Karpas-422 (cell line): Measurements from ENCODE around the gene TNFRSF11A. TPM values are rescaled to one million over a fixed set of nuclear protein-coding genes. Genes with fewer than 3 reads are reported as not detected.

Experiments used
- DNase-seq: peaks from one replicate; pipeline ENCODE4 v3.0.0-alpha.2; 2015
- H2AFZ ChIP-seq: fragments of 200-600 bp; sonication (generic); 2 replicates; pipeline ENCODE4 v1.6.1; 2014; ENCODE audit warnings: antibody characterized with exemption, low read length, mixed read lengths
- H3K27ac ChIP-seq: fragments of 200-600 bp; sonication (generic); 2 replicates; pipeline ENCODE4 v1.5.1; 2014; ENCODE audit warnings: mild to moderate bottlenecking, low read length, moderate library complexity
- H3K27me3 ChIP-seq: fragments of 200-600 bp; sonication (generic); 2 replicates; pipeline ENCODE4 v1.6.1; 2014; ENCODE audit warnings: low read length, mixed read lengths
- H3K36me3 ChIP-seq: fragments of 200-600 bp; sonication (generic); 2 replicates; pipeline ENCODE4 v1.6.1; 2014; ENCODE audit warnings: low read length, mixed read lengths; ENCODE audit not compliant: insufficient read depth
- H3K4me1 ChIP-seq: fragments of 200-600 bp; sonication (generic); 2 replicates; pipeline ENCODE4 v1.6.1; 2014; ENCODE audit warnings: mild to moderate bottlenecking, low read length, mixed read lengths
- H3K4me2 ChIP-seq: fragments of 200-600 bp; sonication (generic); 2 replicates; pipeline ENCODE4 v1.6.1; 2014; ENCODE audit warnings: low read length, low read depth, mild to moderate bottlenecking; ENCODE audit not compliant: poor library complexity, severe bottlenecking
- H3K4me3 ChIP-seq: fragments of 200-600 bp; sonication (generic); 2 replicates; pipeline ENCODE4 v1.5.1; 2014; ENCODE audit warnings: mild to moderate bottlenecking, antibody characterized with exemption, low read length, mixed read lengths
- H3K79me2 ChIP-seq: fragments of 200-600 bp; sonication (generic); 2 replicates; pipeline ENCODE4 v1.6.1; 2014; ENCODE audit warnings: mild to moderate bottlenecking, low read length, mixed read lengths
- H3K9ac ChIP-seq: fragments of 200-600 bp; sonication (generic); 2 replicates; pipeline ENCODE4 v1.6.0; 2014; ENCODE audit warnings: low read length
- H3K9me2 ChIP-seq: fragments of 200-600 bp; sonication (generic), shearing (Covaris generic); replicated peaks from 2 replicates; pipeline ENCODE4 v1.6.0; 2014; ENCODE audit warnings: mild to moderate bottlenecking, low read length, moderate library complexity; ENCODE audit not compliant: insufficient read depth
- H3K9me3 ChIP-seq: fragments of 300-700, 200-600 bp; sonication (generic); 2 replicates; pipeline ENCODE4 v1.6.1; 2014; ENCODE audit warnings: low read length, mixed read lengths
- H4K20me1 ChIP-seq: fragments of 200-600 bp; sonication (generic); 2 replicates; pipeline ENCODE4 v1.6.1; 2014; ENCODE audit warnings: mild to moderate bottlenecking, antibody characterized with exemption, low read length, low read depth; ENCODE audit not compliant: insufficient read depth
- total RNA-seq: library from RNA; depleted of rRNA; stranded (reverse); fragments of >200 nt; shearing (Covaris generic); gene quantifications from 2 replicates; pipeline ENCODE4 v1.2.3, GENCODE V29; 2014; ENCODE audit warnings: low replicate concordance

Gene TNFRSF11A
- total RNA-seq, 1 experiment from 2014 or later = 1.0 TPM

GRCh38 chr18:62343316-62343715 is 18.2 kb downstream of the TNFRSF11A start:
- Histone ChIP-seq H3K4me3 (no peak overlapping the region), H3K4me1 (no peaks in the 10 kb centered on the region), H3K9me2 (no peaks in the 10 kb centered on the region), H4K20me1 (no peaks in the 10 kb centered on the region), H3K9ac (no peak overlapping the region), H2AFZ (no peak overlapping the region), H3K4me2 (no peak overlapping the region), H3K36me3 (no peaks in the 10 kb centered on the region), H3K9me3 (no peaks in the 10 kb centered on the region), H3K27ac (no peak overlapping the region), H3K27me3 (no peaks in the 10 kb centered on the region), H3K79me2 (no peaks in the 10 kb centered on the region)
- no peak for DNase-seq

- DNase-seq = no peak
- no peaks in the 10 kb centered on the region for H3K27me3 ChIP-seq
- no peak overlapping the region for H3K4me2 ChIP-seq
- no peak overlapping the region for H3K4me3 ChIP-seq
- H2AFZ ChIP-seq = no peak overlapping the region
- no peaks in the 10 kb centered on the region for H3K9me2 ChIP-seq
- H3K79me2 ChIP-seq = no peaks in the 10 kb centered on the region
- no peak overlapping the region for H3K9ac ChIP-seq
- no peaks in the 10 kb centered on the region for H4K20me1 ChIP-seq
- no peaks in the 10 kb centered on the region for H3K4me1 ChIP-seq
- no peaks in the 10 kb centered on the region for H3K36me3 ChIP-seq
- H3K9me3 ChIP-seq = no peaks in the 10 kb centered on the region
- H3K27ac ChIP-seq = no peak overlapping the region
Measured at GRCh38 chr18:62345909-62346308, 20.8 kb downstream of the TNFRSF11A start.

- Histone ChIP-seq H3K4me3 (no peak overlapping the region), H3K4me2 (no peak overlapping the region), H3K79me2 (no peaks in the 10 kb centered on the region), H3K9me2 (no peaks in the 10 kb centered on the region), H3K27ac (no peak overlapping the region), H3K9me3 (no peaks in the 10 kb centered on the region), H3K4me1 (no peaks in the 10 kb centered on the region), H4K20me1 (no peaks in the 10 kb centered on the region), H2AFZ (no peak overlapping the region), H3K36me3 (no peaks in the 10 kb centered on the region), H3K27me3 (no peaks in the 10 kb centered on the region), H3K9ac (no peak overlapping the region)
- no peak for DNase-seq
Measured at GRCh38 chr18:62346333-62347088, 21.4 kb downstream of the TNFRSF11A start.

- H3K9ac ChIP-seq = no peak overlapping the region
- no peak overlapping the region for H2AFZ ChIP-seq
- H3K9me2 ChIP-seq = no peaks in the 10 kb centered on the region
- H3K36me3 ChIP-seq = no peaks in the 10 kb centered on the region
- no peak for DNase-seq
- no peaks in the 10 kb centered on the region for H3K4me1 ChIP-seq
- no peaks in the 10 kb centered on the region for H3K9me3 ChIP-seq
- H4K20me1 ChIP-seq = no peaks in the 10 kb centered on the region
- no peaks in the 10 kb centered on the region for H3K79me2 ChIP-seq
- H3K27me3 ChIP-seq = no peaks in the 10 kb centered on the region
- no peak overlapping the region for H3K27ac ChIP-seq
- no peak overlapping the region for H3K4me3 ChIP-seq
- H3K4me2 ChIP-seq = no peak overlapping the region
Measured at GRCh38 chr18:62347089-62347506, 22.0 kb downstream of the TNFRSF11A start.

- Histone ChIP-seq H4K20me1 (no peaks in the 10 kb centered on the region), H3K27ac (no peak overlapping the region), H3K27me3 (no peaks in the 10 kb centered on the region), H3K9me3 (no peaks in the 10 kb centered on the region), H2AFZ (no peak overlapping the region), H3K36me3 (no peaks in the 10 kb centered on the region), H3K4me2 (no peak overlapping the region), H3K4me3 (no peak overlapping the region), H3K9me2 (no peaks in the 10 kb centered on the region), H3K79me2 (no peaks in the 10 kb centered on the region), H3K4me1 (no peaks in the 10 kb centered on the region), H3K9ac (no peak overlapping the region)
- DNase-seq = no peak
Measured at GRCh38 chr18:62348474-62348873, 23.4 kb downstream of the TNFRSF11A start.

GRCh38 chr18:62353170-62353569 is 28.1 kb downstream of the TNFRSF11A start:
- no peaks in the 10 kb centered on the region for H3K79me2 ChIP-seq
- no peak overlapping the region for H3K27ac ChIP-seq
- no peaks in the 10 kb centered on the region for H3K9me3 ChIP-seq
- H3K27me3 ChIP-seq = no peaks in the 10 kb centered on the region
- H3K4me2 ChIP-seq = no peak overlapping the region
- H3K4me3 ChIP-seq = no peak overlapping the region
- no peaks in the 10 kb centered on the region for H3K36me3 ChIP-seq
- no peaks in the 10 kb centered on the region for H4K20me1 ChIP-seq
- DNase-seq = no peak
- no peak overlapping the region for H3K9ac ChIP-seq
- H3K9me2 ChIP-seq = no peaks in the 10 kb centered on the region
- H3K4me1 ChIP-seq = no peaks in the 10 kb centered on the region
- no peak overlapping the region for H2AFZ ChIP-seq

- no peak for DNase-seq
- Histone ChIP-seq H3K4me1 (no peaks in the 10 kb centered on the region), H3K27ac (no peak overlapping the region)
Measured at GRCh38 chr18:62354151-62354550, 29.0 kb downstream of the TNFRSF11A start.

GRCh38 chr18:62357079-62357719 is 32.1 kb downstream of the TNFRSF11A start:
- H3K4me2 ChIP-seq = no peak overlapping the region
- no peak overlapping the region for H3K27ac ChIP-seq
- no peak overlapping the region for H3K4me3 ChIP-seq
- H3K79me2 ChIP-seq = no peaks in the 10 kb centered on the region
- no peaks in the 10 kb centered on the region for H3K9me3 ChIP-seq
- H3K36me3 ChIP-seq = no peaks in the 10 kb centered on the region
- H3K27me3 ChIP-seq = no peaks in the 10 kb centered on the region
- no peaks in the 10 kb centered on the region for H3K4me1 ChIP-seq
- no peaks in the 10 kb centered on the region for H4K20me1 ChIP-seq
- no peaks in the 10 kb centered on the region for H3K9me2 ChIP-seq
- no peak overlapping the region for H2AFZ ChIP-seq
- no peak for DNase-seq
- no peak overlapping the region for H3K9ac ChIP-seq

More at GRCh38 chr18:62354151-62354550, 29.0 kb downstream of the TNFRSF11A start:
- no peaks in the 10 kb centered on the region for H3K27me3 ChIP-seq
- H2AFZ ChIP-seq = no peak overlapping the region
- no peaks in the 10 kb centered on the region for H4K20me1 ChIP-seq
- no peak overlapping the region for H3K4me3 ChIP-seq
- no peaks in the 10 kb centered on the region for H3K36me3 ChIP-seq
- no peaks in the 10 kb centered on the region for H3K79me2 ChIP-seq
- H3K9me2 ChIP-seq = no peaks in the 10 kb centered on the region
- no peak overlapping the region for H3K4me2 ChIP-seq
- H3K9ac ChIP-seq = no peak overlapping the region
- H3K9me3 ChIP-seq = no peaks in the 10 kb centered on the region
